HepG2 (cell line): ENCODE data around the gene PRM2. TPM values are rescaled to one million over a fixed set of nuclear protein-coding genes. Genes with fewer than 3 reads are reported as not detected.

ENCODE experiments used
- HDAC2 ChIP-seq: sonication (generic); formaldehyde crosslinking; IDR thresholded peaks from 2 replicates; pipeline ENCODE4 v1.4.0; 2020; ENCODE audit warnings: missing genetic modification reagents
- KLF11 ChIP-seq: IDR thresholded peaks from 2 replicates; pipeline ENCODE4 v1.6.1; 2016; ENCODE audit warnings: missing compliant biosample characterization
- PHB2 ChIP-seq: fragments of 450-650 bp; IDR thresholded peaks from 2 replicates; pipeline ENCODE4 v1.6.1; 2018; ENCODE audit not compliant: partially characterized antibody
- TAF1 ChIP-seq: sonication (generic); formaldehyde crosslinking; IDR thresholded peaks from 2 replicates; pipeline ENCODE4 v1.4.0; 2020; ENCODE audit warnings: missing genetic modification reagents
- ZBTB8A ChIP-seq: sonication (generic); formaldehyde crosslinking; IDR thresholded peaks from 2 replicates; pipeline ENCODE4 v1.4.0; 2020; ENCODE audit warnings: mild to moderate bottlenecking, low read depth, missing genetic modification reagents, borderline replicate concordance
- ZNF547 ChIP-seq: sonication (generic); formaldehyde crosslinking; IDR thresholded peaks from 2 replicates; pipeline ENCODE4 v1.5.1; 2020; ENCODE audit warnings: mild to moderate bottlenecking, missing genetic modification reagents
- ZNF550 ChIP-seq: sonication (generic); formaldehyde crosslinking; IDR thresholded peaks from 2 replicates; pipeline ENCODE4 v1.4.0; 2020; ENCODE audit warnings: mild to moderate bottlenecking, missing genetic modification reagents, borderline replicate concordance
- ZNF614 ChIP-seq: IDR thresholded peaks from 2 replicates; pipeline ENCODE4 v1.6.1; 2018; ENCODE audit warnings: missing biosample characterization, missing genetic modification reagents, inconsistent platforms, borderline replicate concordance
- ZNF761 ChIP-seq: sonication (generic); formaldehyde crosslinking; conservative IDR thresholded peaks from 2 replicates; pipeline ENCODE4 v1.4.0; 2020; ENCODE audit warnings: mild to moderate bottlenecking, missing genetic modification reagents
- ZSCAN25 ChIP-seq: sonication (generic); formaldehyde crosslinking; IDR thresholded peaks from 2 replicates; pipeline ENCODE4 v1.8.0; 2022; ENCODE audit warnings: mild to moderate bottlenecking, missing genetic modification reagents
- polyA plus RNA-seq, 8 experiments: library from polyadenylated mRNA; depleted of rRNA in 3 of 8; stranded (reverse) in 7 of 8; unstranded in 1 of 8; fragments of >200 nt; fragmentation: Illumina TruSeq in 4 of 8; extraction: Trizol in 4 of 8; gene quantifications; 2 replicates each; pipeline versions ENCODE4 v1.2.1 to v1.2.3, GENCODE V29; 2011 to 2016; ENCODE audit warnings: low read depth in 4 of 8, missing spikeins in 1 of 8, mixed read lengths in 1 of 8; ENCODE audit not compliant: insufficient read depth in 1 of 8
- total RNA-seq, 5 experiments: library from RNA; depleted of rRNA; stranded (reverse); fragments of >200 nt; fragmentation: Illumina TruSeq; extraction: Trizol; gene quantifications; 2 replicates each; pipeline ENCODE4 v1.2.3, GENCODE V29; 2016; ENCODE audit warnings: low read depth in 1 of 5
- TF ChIP-seq, protein P1 (sequence below): sonication (generic); formaldehyde crosslinking; IDR thresholded peaks from 2 replicates; pipeline ENCODE4 v1.4.0; 2020; ENCODE audit warnings: missing genetic modification reagents, mild to moderate bottlenecking, borderline replicate concordance
- TF ChIP-seq, protein P2 (sequence below): sonication (generic); formaldehyde crosslinking; IDR thresholded peaks from one replicate; pipeline ENCODE4 v1.5.1; 2020; ENCODE audit warnings: mild to moderate bottlenecking, missing genetic modification reagents; ENCODE audit errors: not compliant biosample characterization
- TF ChIP-seq, protein P3 (sequence below): sonication (generic); formaldehyde crosslinking; IDR thresholded peaks from 2 replicates; pipeline ENCODE4 v1.4.0; 2020; ENCODE audit warnings: missing genetic modification reagents, borderline replicate concordance

The PRM2 gene
- total and polyA plus RNA-seq, 2 of the 13 experiments (the other 11 are each of a cell fraction or from before 2014, with no cell fraction given): 0.54 TPM; not detected in 1

DNA sequence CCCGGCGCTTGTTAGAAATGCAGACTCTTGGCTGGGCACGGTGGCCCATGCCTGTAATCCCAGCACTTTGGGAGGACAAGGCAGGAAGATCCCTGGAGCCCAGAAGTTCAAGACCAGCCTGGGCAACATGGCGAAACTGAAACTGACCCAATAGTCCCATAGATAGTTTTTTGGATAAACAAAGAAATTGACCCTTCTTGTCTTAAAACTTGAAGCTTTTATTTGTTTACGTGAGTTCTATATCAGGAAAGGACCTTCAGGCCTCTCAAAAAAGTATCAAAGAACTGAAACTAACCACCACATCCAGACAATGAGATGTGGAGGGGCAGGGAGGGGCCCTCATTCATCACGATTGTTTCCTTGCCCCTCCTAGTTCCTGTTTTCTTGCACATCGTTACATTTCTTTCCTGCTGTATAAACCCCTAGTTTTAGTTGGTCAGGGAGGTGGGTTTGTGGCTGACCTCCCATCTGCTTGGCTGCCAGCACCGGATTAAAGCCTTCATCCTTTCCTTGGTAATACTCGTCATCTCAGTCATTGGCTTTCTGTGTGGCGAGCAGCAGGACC, 34.8 kb upstream of the PRM2 start (continued):
- TF ChIP-seq ZNF761 (CRISPR knock-in tag) (no peak; the same call in 1 of the 2 replicates), ZSCAN25 (CRISPR knock-in tag) (no peak), ZNF550 (CRISPR knock-in tag) (0 out of 2 replicates have a peak, but pooled peaks have one; percentile 68), ZBTB8A (CRISPR knock-in tag) (0 out of 2 replicates have a peak, but pooled peaks have one; percentile 59), HDAC2 (CRISPR knock-in tag) (no peak), PHB2 (no peak), ZNF614 (no peak), KLF11 (no peak), TAF1 (CRISPR knock-in tag) (no peak), ZNF547 (CRISPR knock-in tag) (no peak)
- TF ChIP-seq, protein P1, sequence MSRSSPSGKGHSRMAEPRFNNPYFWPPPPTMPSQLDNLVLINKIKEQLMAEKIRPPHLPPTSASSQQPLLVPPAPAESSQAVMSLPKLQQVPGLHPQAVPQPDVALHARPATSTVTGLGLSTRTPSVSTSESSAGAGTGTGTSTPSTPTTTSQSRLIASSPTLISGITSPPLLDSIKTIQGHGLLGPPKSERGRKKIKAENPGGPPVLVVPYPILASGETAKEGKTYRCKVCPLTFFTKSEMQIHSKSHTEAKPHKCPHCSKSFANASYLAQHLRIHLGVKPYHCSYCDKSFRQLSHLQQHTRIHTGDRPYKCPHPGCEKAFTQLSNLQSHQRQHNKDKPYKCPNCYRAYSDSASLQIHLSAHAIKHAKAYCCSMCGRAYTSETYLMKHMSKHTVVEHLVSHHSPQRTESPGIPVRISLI (CRISPR knock-in tag): 0 out of 2 replicates have a peak, but pooled peaks have one; percentile 6
- TF ChIP-seq, protein P2, sequence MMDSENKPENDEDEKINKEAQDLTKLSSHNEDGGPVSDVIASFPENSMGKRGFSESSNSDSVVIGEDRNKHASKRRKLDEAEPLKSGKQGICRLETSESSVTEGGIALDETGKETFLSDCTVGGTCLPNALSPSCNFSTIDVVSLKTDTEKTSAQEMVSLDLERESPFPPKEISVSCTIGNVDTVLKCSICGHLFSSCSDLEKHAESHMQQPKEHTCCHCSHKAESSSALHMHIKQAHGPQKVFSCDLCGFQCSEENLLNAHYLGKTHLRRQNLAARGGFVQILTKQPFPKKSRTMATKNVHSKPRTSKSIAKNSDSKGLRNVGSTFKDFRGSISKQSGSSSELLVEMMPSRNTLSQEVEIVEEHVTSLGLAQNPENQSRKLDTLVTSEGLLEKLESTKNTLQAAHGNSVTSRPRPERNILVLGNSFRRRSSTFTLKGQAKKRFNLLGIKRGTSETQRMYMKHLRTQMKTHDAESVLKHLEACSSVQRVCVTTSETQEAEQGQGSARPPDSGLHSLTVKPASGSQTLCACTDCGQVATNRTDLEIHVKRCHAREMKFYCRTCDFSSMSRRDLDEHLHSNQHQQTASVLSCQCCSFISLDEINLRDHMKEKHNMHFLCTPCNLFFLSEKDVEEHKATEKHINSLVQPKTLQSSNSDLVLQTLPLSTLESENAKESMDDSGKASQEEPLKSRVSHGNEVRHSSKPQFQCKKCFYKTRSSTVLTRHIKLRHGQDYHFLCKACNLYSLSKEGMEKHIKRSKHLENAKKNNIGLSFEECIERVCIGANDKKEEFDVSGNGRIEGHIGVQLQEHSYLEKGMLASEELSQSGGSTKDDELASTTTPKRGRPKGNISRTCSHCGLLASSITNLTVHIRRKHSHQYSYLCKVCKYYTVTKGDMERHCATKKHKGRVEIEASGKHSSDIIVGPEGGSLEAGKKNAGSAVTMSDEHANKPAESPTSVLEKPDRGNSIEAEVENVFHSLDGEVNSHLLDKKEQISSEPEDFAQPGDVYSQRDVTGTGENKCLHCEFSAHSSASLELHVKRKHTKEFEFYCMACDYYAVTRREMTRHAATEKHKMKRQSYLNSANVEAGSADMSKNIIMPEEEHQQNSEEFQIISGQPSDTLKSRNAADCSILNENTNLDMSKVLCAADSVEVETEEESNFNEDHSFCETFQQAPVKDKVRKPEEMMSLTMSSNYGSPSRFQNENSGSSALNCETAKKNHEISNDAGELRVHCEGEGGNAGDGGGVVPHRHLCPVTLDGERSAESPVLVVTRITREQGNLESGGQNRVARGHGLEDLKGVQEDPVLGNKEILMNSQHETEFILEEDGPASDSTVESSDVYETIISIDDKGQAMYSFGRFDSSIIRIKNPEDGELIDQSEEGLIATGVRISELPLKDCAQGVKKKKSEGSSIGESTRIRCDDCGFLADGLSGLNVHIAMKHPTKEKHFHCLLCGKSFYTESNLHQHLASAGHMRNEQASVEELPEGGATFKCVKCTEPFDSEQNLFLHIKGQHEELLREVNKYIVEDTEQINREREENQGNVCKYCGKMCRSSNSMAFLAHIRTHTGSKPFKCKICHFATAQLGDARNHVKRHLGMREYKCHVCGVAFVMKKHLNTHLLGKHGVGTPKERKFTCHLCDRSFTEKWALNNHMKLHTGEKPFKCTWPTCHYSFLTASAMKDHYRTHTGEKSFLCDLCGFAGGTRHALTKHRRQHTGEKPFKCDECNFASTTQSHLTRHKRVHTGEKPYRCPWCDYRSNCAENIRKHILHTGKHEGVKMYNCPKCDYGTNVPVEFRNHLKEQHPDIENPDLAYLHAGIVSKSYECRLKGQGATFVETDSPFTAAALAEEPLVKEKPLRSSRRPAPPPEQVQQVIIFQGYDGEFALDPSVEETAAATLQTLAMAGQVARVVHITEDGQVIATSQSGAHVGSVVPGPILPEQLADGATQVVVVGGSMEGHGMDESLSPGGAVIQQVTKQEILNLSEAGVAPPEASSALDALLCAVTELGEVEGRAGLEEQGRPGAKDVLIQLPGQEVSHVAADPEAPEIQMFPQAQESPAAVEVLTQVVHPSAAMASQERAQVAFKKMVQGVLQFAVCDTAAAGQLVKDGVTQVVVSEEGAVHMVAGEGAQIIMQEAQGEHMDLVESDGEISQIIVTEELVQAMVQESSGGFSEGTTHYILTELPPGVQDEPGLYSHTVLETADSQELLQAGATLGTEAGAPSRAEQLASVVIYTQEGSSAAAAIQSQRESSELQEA (CRISPR knock-in tag): no peak
- TF ChIP-seq, protein P3, sequence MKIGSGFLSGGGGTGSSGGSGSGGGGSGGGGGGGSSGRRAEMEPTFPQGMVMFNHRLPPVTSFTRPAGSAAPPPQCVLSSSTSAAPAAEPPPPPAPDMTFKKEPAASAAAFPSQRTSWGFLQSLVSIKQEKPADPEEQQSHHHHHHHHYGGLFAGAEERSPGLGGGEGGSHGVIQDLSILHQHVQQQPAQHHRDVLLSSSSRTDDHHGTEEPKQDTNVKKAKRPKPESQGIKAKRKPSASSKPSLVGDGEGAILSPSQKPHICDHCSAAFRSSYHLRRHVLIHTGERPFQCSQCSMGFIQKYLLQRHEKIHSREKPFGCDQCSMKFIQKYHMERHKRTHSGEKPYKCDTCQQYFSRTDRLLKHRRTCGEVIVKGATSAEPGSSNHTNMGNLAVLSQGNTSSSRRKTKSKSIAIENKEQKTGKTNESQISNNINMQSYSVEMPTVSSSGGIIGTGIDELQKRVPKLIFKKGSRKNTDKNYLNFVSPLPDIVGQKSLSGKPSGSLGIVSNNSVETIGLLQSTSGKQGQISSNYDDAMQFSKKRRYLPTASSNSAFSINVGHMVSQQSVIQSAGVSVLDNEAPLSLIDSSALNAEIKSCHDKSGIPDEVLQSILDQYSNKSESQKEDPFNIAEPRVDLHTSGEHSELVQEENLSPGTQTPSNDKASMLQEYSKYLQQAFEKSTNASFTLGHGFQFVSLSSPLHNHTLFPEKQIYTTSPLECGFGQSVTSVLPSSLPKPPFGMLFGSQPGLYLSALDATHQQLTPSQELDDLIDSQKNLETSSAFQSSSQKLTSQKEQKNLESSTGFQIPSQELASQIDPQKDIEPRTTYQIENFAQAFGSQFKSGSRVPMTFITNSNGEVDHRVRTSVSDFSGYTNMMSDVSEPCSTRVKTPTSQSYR: no peak
